H1 (cell line): Measurements from ENCODE around the gene PPP1R9A. TPM values are rescaled to one million over a fixed set of nuclear protein-coding genes. Genes with fewer than 3 reads are reported as not detected.

Source experiments
- CTCF ChIA-PET: fragments of 300-600 bp; sonication (Branson Sonifier 250); formaldehyde crosslinking; loops from one replicate; lab custom pipeline; 2021; ENCODE audit not compliant: partially characterized antibody; lab: Charles Lee
- POLR2A ChIA-PET: fragments of 300-600 bp; sonication (Branson Sonifier 250); formaldehyde crosslinking; loops from one replicate; lab custom pipeline; 2021; ENCODE audit warnings: inconsistent platforms; ENCODE audit not compliant: partially characterized antibody; lab: Charles Lee
- DNase-seq, 2 experiments: peaks; one replicate each; pipeline versions ENCODE4 v3.0.0 to v3.0.0-alpha.2; 2010 to 2022; ENCODE audit warnings: low spot score in 2 of 2, low read depth in 1 of 2, mixed read lengths in 1 of 2
- FAIRE-seq: peaks from 2 replicates; lab custom pipeline; 2011; peaks lifted over from hg19 to GRCh38; lab: Jason Lieb, UNC
- H2AFZ ChIP-seq: 2 replicates; pipeline ENCODE4 v1.8.1; 2012; ENCODE audit warnings: low read length, inconsistent platforms
- H2AK5ac ChIP-seq: 2 replicates; pipeline ENCODE4 v1.6.1; 2013; ENCODE audit warnings: low read depth, low read length
- H2BK120ac ChIP-seq: replicated peaks from 2 replicates; pipeline ENCODE3; 2013; ENCODE audit warnings: low read depth, low read length, inconsistent platforms
- H2BK12ac ChIP-seq: 2 replicates; pipeline ENCODE4 v1.6.1; 2013; ENCODE audit warnings: low read depth, low read length
- H2BK15ac ChIP-seq: 2 replicates; pipeline ENCODE4 v1.6.1; 2013; ENCODE audit warnings: low read length
- H2BK20ac ChIP-seq: 2 replicates; pipeline ENCODE4 v1.6.1; 2013; ENCODE audit warnings: low read length
- H2BK5ac ChIP-seq: 2 replicates; pipeline ENCODE4 v1.6.1; 2013; ENCODE audit warnings: low read depth, low read length
- H3K14ac ChIP-seq: 2 replicates; pipeline ENCODE4 v1.6.1; 2013; ENCODE audit warnings: inconsistent platforms; ENCODE audit not compliant: insufficient read length
- H3K18ac ChIP-seq: 2 replicates; pipeline ENCODE4 v1.6.1; 2013; ENCODE audit warnings: low read length; ENCODE audit errors: extremely low read depth
- H3K23ac ChIP-seq: 2 replicates; pipeline ENCODE4 v1.6.1; 2013; ENCODE audit warnings: inconsistent platforms; ENCODE audit not compliant: insufficient read length
- H3K23me2 ChIP-seq: 2 replicates; pipeline ENCODE4 v1.6.1; 2013; ENCODE audit warnings: low read depth, low read length
- H3K27ac ChIP-seq: 2 replicates; pipeline ENCODE4 v1.6.1; 2011; ENCODE audit warnings: low read depth, low read length, inconsistent platforms
- H3K27me3 ChIP-seq, 4 experiments: replicated peaks in 1 of 4; 1 replicate in 1 of 4; 2 replicates in 3 of 4; pipeline versions ENCODE4 v1.6.1 to v1.8.1; 2011 to 2013; ENCODE audit warnings: low read length in 3 of 4, mild to moderate bottlenecking in 3 of 4, inconsistent platforms in 2 of 4, mixed read lengths in 2 of 4, moderate library complexity in 1 of 4; ENCODE audit not compliant: control insufficient read depth in 3 of 4, insufficient read depth in 3 of 4; ENCODE audit errors: extremely low read depth in 1 of 4
- H3K36me3 ChIP-seq, 4 experiments: 2 replicates each; pipeline versions ENCODE4 v1.6.1 to v1.8.1; 2011 to 2013; ENCODE audit warnings: mild to moderate bottlenecking in 4 of 4, low read length in 3 of 4, moderate library complexity in 2 of 4, control low read depth in 1 of 4, inconsistent platforms in 1 of 4; ENCODE audit not compliant: insufficient read depth in 4 of 4, control insufficient read depth in 2 of 4
- H3K4ac ChIP-seq: replicated peaks from 2 replicates; pipeline ENCODE3; 2013; ENCODE audit warnings: low read length, low read depth, mixed read lengths, inconsistent platforms; ENCODE audit not compliant: insufficient read length
- H3K4me1 ChIP-seq, 4 experiments: replicated peaks in 1 of 4; 1 replicate in 1 of 4; 2 replicates in 3 of 4; pipeline versions ENCODE4 v1.6.1 to v1.8.1; 2011 to 2013; ENCODE audit warnings: low read length in 3 of 4, inconsistent platforms in 2 of 4, mixed read lengths in 1 of 4; ENCODE audit not compliant: insufficient read depth in 4 of 4, control insufficient read depth in 3 of 4
- H3K4me2 ChIP-seq, 2 experiments: 2 replicates each; pipeline versions ENCODE4 v1.6.1 to v1.8.1; 2011 to 2013; ENCODE audit warnings: low read depth in 2 of 2, low read length in 2 of 2, control low read depth in 1 of 2, inconsistent platforms in 1 of 2, mild to moderate bottlenecking in 1 of 2; ENCODE audit not compliant: insufficient read depth in 1 of 2
- H3K4me3 ChIP-seq, 4 experiments: fragments of 200-600, 300-600 bp in 1 of 4; sonication (generic), shearing (Covaris generic), sonication (Bioruptor Twin) in 1 of 4; 2 replicates each; pipeline versions ENCODE4 v1.5.1 to v1.8.1; 2011 to 2016; ENCODE audit warnings: low read length in 4 of 4, low read depth in 3 of 4, control low read depth in 2 of 4, inconsistent platforms in 2 of 4, mild to moderate bottlenecking in 2 of 4, mixed read lengths in 1 of 4, moderate library complexity in 1 of 4; ENCODE audit not compliant: insufficient read depth in 2 of 4; ENCODE audit errors: extremely low read depth in 1 of 4
- H3K56ac ChIP-seq: replicated peaks from 2 replicates; pipeline ENCODE3; 2013; ENCODE audit warnings: low read depth, mild to moderate bottlenecking, mixed read lengths, low read length, inconsistent platforms; ENCODE audit not compliant: insufficient read length
- H3K79me1 ChIP-seq: 2 replicates; pipeline ENCODE4 v1.6.1; 2013; ENCODE audit warnings: low read depth, low read length, control low read depth
- H3K79me2 ChIP-seq, 2 experiments: 2 replicates each; pipeline versions ENCODE4 v1.6.1 to v1.8.1; 2012 to 2013; ENCODE audit warnings: low read length in 2 of 2, mild to moderate bottlenecking in 2 of 2, inconsistent platforms in 1 of 2; ENCODE audit not compliant: insufficient read depth in 2 of 2, control insufficient read depth in 1 of 2
- H3K9ac ChIP-seq, 4 experiments: replicated peaks in 1 of 4; 1 replicate in 1 of 4; 2 replicates in 3 of 4; pipeline versions ENCODE4 v1.6.1 to v1.8.1; 2011 to 2013; ENCODE audit warnings: low read depth in 3 of 4, low read length in 3 of 4, control low read depth in 2 of 4, mild to moderate bottlenecking in 2 of 4, moderate library complexity in 2 of 4, inconsistent platforms in 1 of 4; ENCODE audit errors: extremely low read depth in 1 of 4
- H3K9me3 ChIP-seq, 2 experiments: 2 replicates each; pipeline versions ENCODE4 v1.6.1 to v1.8.1; 2012 to 2013; ENCODE audit warnings: mild to moderate bottlenecking in 2 of 2, moderate library complexity in 2 of 2, control low read depth in 1 of 2, inconsistent platforms in 1 of 2, low read depth in 1 of 2, low read length in 1 of 2, mixed read lengths in 1 of 2; ENCODE audit not compliant: insufficient read depth in 2 of 2
- H4K20me1 ChIP-seq, 2 experiments: replicated peaks in 1 of 2; 2 replicates each; pipeline versions ENCODE3 to v1.8.1; 2011 to 2013; ENCODE audit warnings: inconsistent platforms in 2 of 2, low read length in 2 of 2, mild to moderate bottlenecking in 1 of 2; ENCODE audit not compliant: insufficient read depth in 2 of 2, control insufficient read depth in 1 of 2
- H4K5ac ChIP-seq: 2 replicates; pipeline ENCODE4 v1.6.1; 2013; ENCODE audit warnings: low read length, low read depth, mixed read lengths, inconsistent platforms; ENCODE audit not compliant: insufficient read length
- H4K8ac ChIP-seq: 2 replicates; pipeline ENCODE4 v1.8.0; 2013; ENCODE audit warnings: mild to moderate bottlenecking, moderate library complexity, low read length, inconsistent platforms; ENCODE audit not compliant: insufficient read depth; ENCODE audit errors: extremely low read depth
- H4K91ac ChIP-seq: replicated peaks from 2 replicates; pipeline ENCODE3; 2013; ENCODE audit warnings: low read length, mixed read lengths, inconsistent platforms; ENCODE audit not compliant: insufficient read length
- ASH2L ChIP-seq: fragments of 200-600, 300-600 bp; sonication (generic); IDR thresholded peaks from one replicate; pipeline ENCODE4 v1.7.1; 2017; ENCODE audit warnings: low read length
- BCL11A ChIP-seq, 2 experiments: IDR thresholded peaks; one replicate each; pipeline ENCODE4 v1.6.1; 2011; ENCODE audit warnings: low read depth in 2 of 2, low read length in 2 of 2, mild to moderate bottlenecking in 2 of 2
- BRCA1 ChIP-seq: IDR thresholded peaks from 2 replicates; pipeline ENCODE4 v1.6.1; 2012; ENCODE audit warnings: low read depth, low read length, improper control_type of control experiment
- CBX8 ChIP-seq: fragments of 300-800, 300-1000 bp; sonication (generic); IDR thresholded peaks from 2 replicates; pipeline ENCODE4 v1.7.1; 2016; ENCODE audit warnings: low read depth, low read length, borderline replicate concordance
- CREB1 ChIP-seq: IDR thresholded peaks from 2 replicates; pipeline ENCODE4 v1.6.1; 2012; ENCODE audit warnings: inconsistent platforms
- JUND ChIP-seq: IDR thresholded peaks from 2 replicates; pipeline ENCODE4 v1.6.1; 2011; ENCODE audit warnings: mild to moderate bottlenecking, improper control_type of control experiment, low read length
- MAFK ChIP-seq: IDR thresholded peaks from 2 replicates; pipeline ENCODE4 v1.6.1; 2012; ENCODE audit warnings: low read depth, mild to moderate bottlenecking, improper control_type of control experiment, low read length
- PHF8 ChIP-seq: fragments of 200-600 bp; sonication (generic); conservative IDR thresholded peaks from 2 replicates; pipeline ENCODE4 v1.7.1; 2012; ENCODE audit warnings: low read depth, mild to moderate bottlenecking, inconsistent platforms, low read length, moderate library complexity
- SIN3A ChIP-seq, 2 experiments: IDR thresholded peaks in 1 of 2; conservative IDR thresholded peaks in 1 of 2; 2 replicates each; pipeline ENCODE4 v1.6.1; 2011 to 2012; ENCODE audit warnings: low read length in 2 of 2, improper control_type of control experiment in 1 of 2, low read depth in 1 of 2, mild to moderate bottlenecking in 1 of 2
- SP1 ChIP-seq: IDR thresholded peaks from 2 replicates; pipeline ENCODE4 v1.6.1; 2011; ENCODE audit warnings: low read depth, low read length
- SP2 ChIP-seq: IDR thresholded peaks from 2 replicates; pipeline ENCODE4 v1.6.1; 2012; ENCODE audit warnings: mild to moderate bottlenecking, low read length, inconsistent platforms
- WGBS, 2 experiments: shearing (Covaris generic) in 1 of 2; methylation state at CpG; one replicate each; pipeline versions ENCODE4 v1.1.6 to v1.1.7; 2013 to 2015; ENCODE audit warnings: low lambda C conversion rate in 2 of 2, mixed read lengths in 2 of 2, inconsistent platforms in 1 of 2, low coverage in 1 of 2, missing lambda C conversion rate in 1 of 2; ENCODE audit not compliant: insufficient replicate concordance in 2 of 2, insufficient coverage in 1 of 2, insufficient read length in 1 of 2; ENCODE audit errors: extremely low coverage in 1 of 2, missing lambda C conversion rate in 1 of 2; 5-methylcytosine and 5-hydroxymethylcytosine counted together
- polyA plus RNA-seq, 7 experiments: library from polyadenylated mRNA; depleted of rRNA in 3 of 7; stranded (reverse) in 5 of 7; unstranded in 2 of 7; fragments of >200 nt in 5 of 7; fragments of 200-250 nt in 2 of 7; gene quantifications; 1 replicate in 5 of 7; 2 replicates in 1 of 7; 4 replicates in 1 of 7; pipeline versions ENCODE4 v1.2.1 to v1.2.3, GENCODE V29; 2011 to 2013; ENCODE audit warnings: missing spikeins in 2 of 7, mixed read lengths in 2 of 7
- total RNA-seq: library from RNA; stranded (reverse); fragmentation: NEBNext Ultra II Directional; extraction: Animal tissue kit (Norgen Biotek cat#: 25700); gene quantifications from 2 replicates; pipeline ENCODE4 v1.2.1, GENCODE V29; 2021
- TF ChIP-seq, protein P1 (sequence below), 3 experiments: IDR thresholded peaks; 1 replicate in 2 of 3; 2 replicates in 1 of 3; pipeline versions ENCODE4 v1.5.1 to v1.6.1; 2011; ENCODE audit warnings: low read length in 3 of 3, mild to moderate bottlenecking in 3 of 3, inconsistent platforms in 2 of 3, low read depth in 1 of 3, moderate library complexity in 1 of 3; ENCODE audit not compliant: insufficient read depth in 1 of 3; ENCODE audit errors: control extremely low read depth in 1 of 3

Gene PPP1R9A
- total and polyA plus RNA-seq, 2 of the 8 experiments (the other 6 are each of a cell fraction or from before 2014, with no cell fraction given): 3.0 to 20.3 TPM

DNA sequence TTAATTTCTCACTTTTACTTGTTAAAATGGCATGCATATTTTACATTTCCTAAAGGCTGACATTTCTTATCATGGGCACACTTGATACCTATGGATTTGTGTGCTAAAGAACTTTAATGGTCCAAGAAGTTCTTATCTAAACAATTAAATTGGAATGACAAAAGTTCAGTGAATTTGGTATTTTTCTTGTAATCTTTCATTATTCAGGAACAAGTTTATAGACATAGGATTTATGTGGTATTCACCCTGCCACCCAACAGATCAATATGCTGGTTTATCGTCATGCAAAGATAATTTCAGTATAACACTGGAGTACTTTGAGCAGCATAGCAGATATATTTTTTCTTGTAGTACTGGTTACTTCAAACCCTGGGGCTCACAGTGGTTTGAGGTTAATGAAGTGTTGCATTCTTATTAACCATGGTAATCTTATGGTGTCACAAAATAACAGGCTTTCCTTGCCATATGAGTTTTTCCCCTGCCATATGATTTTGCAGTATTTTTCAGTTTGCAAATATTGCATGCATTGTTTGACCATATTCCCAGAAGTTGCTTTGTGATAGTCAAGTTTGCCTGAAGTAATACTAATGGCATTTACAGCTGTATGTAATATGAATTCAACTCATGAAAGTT lies 148.8 kb downstream of the PPP1R9A start:
- Histone ChIP-seq H2BK120ac (no peak overlapping the region), H3K56ac (no peak overlapping the region), H2AK5ac (no peak overlapping the region), H2BK20ac (no peak overlapping the region), H3K18ac (no peak overlapping the region), H3K27me3 (no peaks in the 10 kb centered on the region), H3K14ac (no peak overlapping the region), H3K27ac (no peak overlapping the region), H2BK12ac (no peak overlapping the region), H3K79me1 (no peaks in the 10 kb centered on the region; the same call in 1 of the 2 replicates), H3K36me3 (no peaks in the 10 kb centered on the region), H3K23ac (no peak overlapping the region), H2BK15ac (no peak overlapping the region), H3K23me2 (no peaks in the 10 kb centered on the region), H3K9ac (no peak overlapping the region), H4K5ac (no peak overlapping the region), H3K4me2 (no peak overlapping the region), H2AFZ (no peak overlapping the region), H4K91ac (no peak overlapping the region), H3K4ac (no peak overlapping the region), H3K9me3 (no peaks in the 10 kb centered on the region), H3K4me3 (no peak overlapping the region), H4K8ac (no peak overlapping the region), H3K4me1 (no peaks in the 10 kb centered on the region), H2BK5ac (no peak overlapping the region), H3K79me2 (no peaks in the 10 kb centered on the region; a peak in 1 of 4 replicates), H4K20me1 (peaks cover 0 to 1% of the 10 kb centered on the region in 2 experiments)
- POLR2A ChIA-PET: no interaction called here
- CTCF ChIA-PET: interaction anchor here (1.6 kb wide), 1 partner anchor 9 kb away, joined by 6 read pairs; no protein-coding TSS in a partner anchor
- no peak for DNase-seq
- no peak for FAIRE-seq
- WGBS, 2 experiments: 87% methylated on average over 1 of the region's 1 CpG; no CpG with 5 or more reads in 1 of the 2 experiments
- TF ChIP-seq PHF8 (no peak), ASH2L (no peak), CBX8 (no peak), CREB1 (no peak), MAFK (no peak), BCL11A (IDR thresholded peaks at IDR 0.05; ENCODE audit: low read depth in 2 of 2, low read length in 2 of 2) (no peak), SP2 (no peak), JUND (no peak), SIN3A (conservative IDR thresholded peaks at IDR 0.05 in 1 of 2, IDR thresholded peaks at IDR 0.05 in 1 of 2; ENCODE audit: low read depth in 1 of 2, low read length in 2 of 2) (no peak), SP1 (no peak), BRCA1 (no peak)
- TF ChIP-seq, protein P1, sequence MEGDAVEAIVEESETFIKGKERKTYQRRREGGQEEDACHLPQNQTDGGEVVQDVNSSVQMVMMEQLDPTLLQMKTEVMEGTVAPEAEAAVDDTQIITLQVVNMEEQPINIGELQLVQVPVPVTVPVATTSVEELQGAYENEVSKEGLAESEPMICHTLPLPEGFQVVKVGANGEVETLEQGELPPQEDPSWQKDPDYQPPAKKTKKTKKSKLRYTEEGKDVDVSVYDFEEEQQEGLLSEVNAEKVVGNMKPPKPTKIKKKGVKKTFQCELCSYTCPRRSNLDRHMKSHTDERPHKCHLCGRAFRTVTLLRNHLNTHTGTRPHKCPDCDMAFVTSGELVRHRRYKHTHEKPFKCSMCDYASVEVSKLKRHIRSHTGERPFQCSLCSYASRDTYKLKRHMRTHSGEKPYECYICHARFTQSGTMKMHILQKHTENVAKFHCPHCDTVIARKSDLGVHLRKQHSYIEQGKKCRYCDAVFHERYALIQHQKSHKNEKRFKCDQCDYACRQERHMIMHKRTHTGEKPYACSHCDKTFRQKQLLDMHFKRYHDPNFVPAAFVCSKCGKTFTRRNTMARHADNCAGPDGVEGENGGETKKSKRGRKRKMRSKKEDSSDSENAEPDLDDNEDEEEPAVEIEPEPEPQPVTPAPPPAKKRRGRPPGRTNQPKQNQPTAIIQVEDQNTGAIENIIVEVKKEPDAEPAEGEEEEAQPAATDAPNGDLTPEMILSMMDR (IDR thresholded peaks at IDR 0.05; ENCODE audit: control extremely low read depth in 1 of 3, insufficient read depth in 1 of 3, low read depth in 1 of 3, low read length in 3 of 3): no peak
